Stimulated activated CD8-positive, alpha-beta memory T cell treated with anti-CD3 and anti-CD28 coated beads, Interleukin-2, amount 100 ng/mL, for 48 hours (primary cell): Measurements from ENCODE around the gene MPHOSPH10.
"Not testable (repeated sequence)": the region's sequence is repeated elsewhere in the genome, so short reads cannot be mapped to it uniquely, and the experiment has no call there.

Experiments used
- DNase-seq, 2 donors: peaks; one replicate each; pipeline ENCODE4 v3.0.0-alpha.2; 2020; ENCODE audit warnings: low read depth in 2 of 2

MPHOSPH10 gene

GRCh38 chr2:71173096-71173495 lies 42.7 kb downstream of the MPHOSPH10 start:
- no peak for DNase-seq

GRCh38 chr2:71174207-71174606 lies 43.8 kb downstream of the MPHOSPH10 start:
- DNase-seq = no peak

DNA sequence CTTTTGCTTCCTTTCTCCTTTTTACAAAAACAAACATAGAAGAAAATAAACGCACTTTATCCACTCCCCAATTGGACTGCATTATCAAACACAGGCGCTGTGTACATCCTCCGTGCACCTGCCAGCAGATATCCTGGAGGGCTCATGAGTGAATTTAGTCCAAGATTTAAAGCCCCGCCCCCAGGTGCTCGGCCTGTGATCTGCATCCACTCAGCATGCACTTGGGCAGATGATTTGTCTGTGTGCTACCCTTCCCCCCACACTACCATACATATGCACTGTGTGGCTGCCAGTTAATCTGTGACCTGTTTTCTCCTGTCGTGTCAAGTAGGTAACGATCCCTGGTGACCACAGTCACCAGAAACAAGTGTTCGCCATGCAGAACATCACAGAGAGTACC lies 48.4 kb downstream of the MPHOSPH10 start:
- not testable (repeated sequence) for DNase-seq

DNA sequence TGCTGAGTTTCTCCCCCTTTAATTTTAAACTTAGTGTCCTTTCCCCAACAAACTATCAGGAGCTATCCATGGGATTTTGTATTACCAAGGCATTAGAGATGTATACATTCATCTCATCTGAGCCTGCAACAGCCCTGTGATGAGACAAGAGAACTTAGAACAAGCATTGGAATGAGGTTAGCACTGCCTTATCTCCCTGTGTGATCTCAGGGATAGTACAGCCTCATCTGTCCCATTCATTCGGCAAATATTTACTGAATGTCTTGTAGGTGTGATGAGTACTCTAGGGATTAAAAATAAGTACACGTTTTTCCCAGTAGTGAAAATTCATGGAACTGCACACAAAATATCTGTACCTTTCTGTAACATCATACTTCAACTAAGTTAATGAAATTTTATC lies 50.9 kb downstream of the MPHOSPH10 start:
- DNase-seq = no peak

DNA sequence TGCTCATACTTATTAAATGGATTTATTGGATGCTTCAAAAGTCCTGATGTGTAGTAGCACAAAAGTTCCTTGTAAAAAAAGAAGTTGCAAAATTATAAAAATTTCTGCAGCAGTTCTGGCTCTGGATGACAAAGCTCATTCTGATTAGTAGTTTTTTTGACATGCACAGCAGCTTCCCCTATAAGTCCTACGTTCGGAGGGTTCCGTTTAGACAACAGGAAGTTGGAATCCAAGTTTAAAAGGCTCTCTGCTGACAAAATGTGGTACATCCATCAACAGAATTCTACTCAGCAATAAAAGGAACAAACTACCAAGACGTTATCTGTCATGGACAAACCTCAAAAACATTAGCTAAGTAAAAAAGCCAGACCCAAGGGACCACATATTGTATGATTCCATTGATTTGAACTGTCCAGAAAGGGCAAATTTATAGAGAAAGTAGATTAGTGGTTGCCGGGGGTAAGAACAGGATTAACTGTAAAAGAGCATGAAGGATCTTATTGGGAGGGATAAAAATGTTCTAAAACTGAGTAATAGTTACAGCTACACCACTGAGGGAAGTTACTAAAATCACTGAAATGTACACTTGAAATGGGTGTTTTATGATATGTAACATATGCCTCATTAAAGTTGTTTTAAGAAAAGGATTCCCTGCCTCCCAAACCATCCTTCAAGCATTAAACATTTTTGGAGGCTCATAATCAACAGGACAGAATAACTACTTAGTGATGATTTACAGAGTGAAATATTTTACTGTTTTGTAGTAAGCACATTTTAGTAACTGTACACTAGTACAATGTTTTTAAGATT lies 53.1 kb downstream of the MPHOSPH10 start:
- not testable (repeated sequence) for DNase-seq

DNA sequence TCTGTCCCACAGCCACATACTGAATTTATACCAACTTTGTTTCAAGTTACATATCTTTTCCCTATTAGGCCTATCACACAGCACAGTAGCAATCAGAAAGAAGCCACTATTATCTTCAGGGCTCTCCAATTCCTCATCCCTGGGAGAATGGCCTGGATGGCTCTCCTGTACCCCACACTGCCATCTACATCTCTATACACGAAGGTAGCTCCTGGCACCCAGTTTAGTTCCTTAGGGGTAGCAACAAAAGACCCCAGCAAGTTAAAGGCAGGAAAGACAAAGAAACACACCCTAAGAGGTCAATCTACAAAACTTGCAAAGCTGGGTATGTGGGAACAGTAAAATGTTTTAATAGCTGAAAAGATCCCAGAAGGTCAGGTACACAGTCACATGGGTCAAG lies 56.5 kb downstream of the MPHOSPH10 start:
- DNase-seq = no peak

GRCh38 chr2:71187589-71187988 lies 57.2 kb downstream of the MPHOSPH10 start:
- no peak for DNase-seq

DNA sequence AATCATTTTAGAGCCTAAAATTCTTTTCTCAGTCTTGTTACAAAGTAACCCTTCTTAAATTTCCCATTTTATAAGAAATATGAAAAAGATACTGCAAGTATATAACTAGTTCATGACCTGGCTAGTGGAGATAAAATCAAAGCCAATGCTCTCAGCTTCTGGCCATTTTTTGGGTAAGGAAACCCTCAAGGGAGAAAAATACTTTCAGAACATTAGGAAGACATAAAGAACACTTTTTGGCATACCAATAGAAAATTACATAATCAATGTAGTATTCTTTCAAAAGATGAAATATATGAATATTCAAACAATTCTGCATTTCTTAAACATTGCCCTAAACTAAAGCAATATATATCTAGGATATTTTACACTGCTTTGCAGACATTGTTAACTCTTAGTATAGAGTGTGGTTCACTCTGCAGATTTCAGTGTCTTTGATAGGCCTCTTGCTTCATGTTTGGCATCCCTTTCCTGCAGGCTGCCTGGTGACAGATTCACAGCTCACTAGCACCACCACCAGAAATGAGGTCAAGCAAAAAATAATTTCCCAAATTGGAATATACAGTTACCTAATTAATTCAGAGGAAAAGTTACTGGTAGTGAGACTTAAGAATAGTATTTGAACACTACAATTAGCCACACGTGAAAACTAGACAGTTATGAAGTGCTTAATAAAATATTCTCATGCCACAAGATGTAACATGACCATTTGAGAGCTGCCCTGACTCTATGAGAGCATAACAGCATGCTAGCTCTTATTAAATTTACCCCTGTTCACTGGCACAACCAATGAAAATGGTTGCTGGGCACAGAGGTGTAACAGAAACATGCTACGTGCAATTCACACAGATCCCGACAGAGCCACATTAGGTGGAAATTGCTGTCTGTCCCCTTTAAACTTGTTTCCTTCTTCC lies 60.5 kb downstream of the MPHOSPH10 start:
- DNase-seq = no peak

GRCh38 chr2:71191570-71191943 lies 61.1 kb downstream of the MPHOSPH10 start:
- DNase-seq = no peak
